Heart left ventricle (tissue), 13 donors: ENCODE data around the gene PRRT4.

Source experiments
- CTCF ChIP-seq, 12 donors: fragments of 200-600 bp; sonication (generic) in 4 of 12; IDR thresholded peaks; one replicate each; pipeline versions ENCODE4 v1.5.0 to v1.8.0; 2018 to 2022; ENCODE audit warnings: antibody characterized with exemption in 12 of 12, mild to moderate bottlenecking in 5 of 12
- POLR2A ChIP-seq, 2 donors: fragments of 450-650 bp; IDR thresholded peaks; one replicate each; pipeline ENCODE4 v1.6.1; 2017; ENCODE audit warnings: antibody characterized with exemption in 2 of 2, mild to moderate bottlenecking in 2 of 2, moderate library complexity in 2 of 2
- donor health status: ischemic (EF 13 %, LVEDD 7.1; RV severe dilation, severe dysfunction).
- donor health status: DM: no; HTN: yes; CAD: no.
- donor health status: DM: no; HTN: no; CAD: no.
- donor health status: ischemic (EF 25% LVEDD 6.9; RV normal size, moderate dysfunction).
- donor health status: ischemic (EF 25% LVEDD 5.7; RV mildly dilated, moderate dysfunction).
- donor health status: ischemic (EF 35%, LVEDD 5.7; RV mildly dilated, moderate dysfunction).
- donor health status: nonischemic (EF 11% LVEDD 7.7; RV severe dilation, severe dysfunction).
- donor health status: DM: yes; HTN: yes; CAD: no.
- donor health status: PGD.
- donor health status: ischemic (EF 29% LVEDD 5.4; RV normal size, mild dysfunction).
- donor health status: nonischemic (EF 23%, LVEDD 6.1; RV moderate dilation, normal function).

DNA sequence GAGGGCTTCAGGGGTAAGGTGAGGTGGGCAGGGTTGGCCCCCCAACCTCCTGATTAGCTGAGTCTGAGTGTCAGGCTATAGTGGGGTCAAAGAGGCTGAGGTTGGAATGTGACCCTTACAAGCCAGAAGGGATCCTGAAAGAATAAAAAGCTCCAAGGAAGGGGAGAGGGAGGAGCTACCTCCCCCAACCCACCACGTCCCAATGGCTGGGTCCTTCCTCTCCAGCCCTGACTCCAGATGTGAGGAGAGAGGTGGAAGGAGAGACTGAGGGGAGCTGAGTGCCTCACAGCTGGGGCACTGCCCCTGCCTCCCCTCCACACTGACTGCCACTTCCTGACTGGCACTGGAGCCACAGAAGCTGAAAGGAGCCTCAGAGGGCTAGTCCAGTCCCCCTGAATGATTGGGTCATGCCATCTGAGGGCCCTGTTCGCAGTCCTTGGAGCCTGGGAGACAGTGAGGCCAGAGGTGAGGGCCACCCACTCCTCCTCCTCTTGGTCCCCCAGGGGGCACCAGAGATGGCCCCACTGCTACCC, 27.7 kb upstream of the PRRT4 start:
- TF ChIP-seq CTCF (IDR thresholded peaks at IDR 0.05) (no peak), POLR2A (IDR thresholded peaks at IDR 0.05) (no peak)
